ENCODE measurements around the gene SPRY4.

- TF ChIP-seq CTCF (IDR thresholded peaks at IDR 0.05): no peak
- no peak for TF ChIP-seq POLR2A (IDR thresholded peaks at IDR 0.05)
Observed at GRCh38 chr5:142278627-142279026, 46.2 kb downstream of the SPRY4 start.
